CD4-positive, alpha-beta T cell treated with Interleukin-17A for 4 hours (primary cell): ENCODE results near the gene SNRK.
A peak's percentile ranks its signal among the peaks of the same experiment; 100 is the strongest.

Source experiments
- DNase-seq: peaks from one replicate; pipeline ENCODE4 v3.0.0-alpha.2; 2020; ENCODE audit warnings: mixed read lengths

Gene SNRK

GRCh38 chr3:43372007-43372740, 85.8 kb downstream of the SNRK start:
- no peak for DNase-seq

- no peak for DNase-seq
Measured at GRCh38 chr3:43372809-43373559, 86.6 kb downstream of the SNRK start.

GRCh38 chr3:43373560-43373928, 87.2 kb downstream of the SNRK start:
- no peak for DNase-seq

- DNase-seq, result peak; percentile 85
Measured at GRCh38 chr3:43378066-43378935, 92.0 kb downstream of the SNRK start.

- DNase-seq, result no peak
Measured at GRCh38 chr3:43379343-43379742, 93.0 kb downstream of the SNRK start.

GRCh38 chr3:43388175-43388574, 101.8 kb downstream of the SNRK start:
- DNase-seq, result no peak

GRCh38 chr3:43388915-43389314, 102.6 kb downstream of the SNRK start:
- DNase-seq, result no peak

GRCh38 chr3:43389388-43390254, 103.3 kb downstream of the SNRK start:
- DNase-seq, result peak; percentile 78

GRCh38 chr3:43390255-43390588, 103.9 kb downstream of the SNRK start:
- DNase-seq, result no peak

- DNase-seq, result peak; percentile 35
Measured at GRCh38 chr3:43391621-43392020, 105.3 kb downstream of the SNRK start.

GRCh38 chr3:43394041-43394554, 107.8 kb downstream of the SNRK start:
- no peak for DNase-seq

GRCh38 chr3:43399034-43399433, 112.7 kb downstream of the SNRK start:
- DNase-seq, result no peak

- no peak for DNase-seq
Measured at GRCh38 chr3:43400167-43400566, 113.8 kb downstream of the SNRK start.
